K562 (cell line): ENCODE results near the gene SEC16A. TPM values are rescaled to one million over a fixed set of nuclear protein-coding genes. Genes with fewer than 3 reads are reported as not detected.
A peak's percentile ranks its signal among the peaks of the same experiment; 100 is the strongest.

Experiments
- CTCF ChIP-seq, 3 experiments: IDR thresholded peaks in 2 of 3; conservative IDR thresholded peaks in 1 of 3; 2 replicates each; pipeline ENCODE4 v1.5.1; 2011 to 2012; ENCODE audit warnings: low read length in 3 of 3, mild to moderate bottlenecking in 3 of 3, control low read depth in 2 of 3, improper control_type of control experiment in 1 of 3, inconsistent platforms in 1 of 3, low read depth in 1 of 3, mixed read lengths in 1 of 3, moderate library complexity in 1 of 3; ENCODE audit not compliant: insufficient read depth in 2 of 3
- FOXM1 ChIP-seq, 2 experiments: fragments of 450-650 bp in 1 of 2; sonication (generic) in 1 of 2; formaldehyde crosslinking in 1 of 2; IDR thresholded peaks; 2 replicates each; pipeline versions ENCODE4 v1.6.1 to v1.9.0; 2017 to 2022; ENCODE audit warnings: low read depth in 2 of 2, mild to moderate bottlenecking in 2 of 2, missing genetic modification reagents in 1 of 2, moderate library complexity in 1 of 2
- LCOR ChIP-seq: sonication (generic); formaldehyde crosslinking; IDR thresholded peaks from 2 replicates; pipeline ENCODE4 v1.8.0; 2022; ENCODE audit warnings: mild to moderate bottlenecking, missing genetic modification reagents
- MCM3 ChIP-seq: fragments of 450-650 bp; IDR thresholded peaks from 2 replicates; pipeline ENCODE4 v1.6.1; 2016
- MTA2 ChIP-seq: fragments of 450-650 bp; IDR thresholded peaks from 2 replicates; pipeline ENCODE4 v1.6.1; 2016; ENCODE audit warnings: low read depth
- TSHZ1 ChIP-seq: fragments of 250-450 bp; sonication (Bioruptor Pico); IDR thresholded peaks from 2 replicates; pipeline ENCODE4 v1.4.0; 2020; ENCODE audit warnings: mild to moderate bottlenecking, moderate library complexity
- ZBTB43 ChIP-seq: sonication (generic); formaldehyde crosslinking; IDR thresholded peaks from 2 replicates; pipeline ENCODE4 v1.8.0; 2023; ENCODE audit warnings: mild to moderate bottlenecking, missing genetic modification reagents
- ZNF584 ChIP-seq: fragments of 200-800 bp; sonication (Bioruptor generic); IDR thresholded peaks from 2 replicates; pipeline ENCODE4 v1.6.1; 2016; ENCODE audit warnings: low read depth, mild to moderate bottlenecking, missing genetic modification characterization, missing compliant biosample characterization
- ZNF699 ChIP-seq: fragments of 250-450 bp; sonication (Bioruptor Pico); IDR thresholded peaks from 2 replicates; pipeline ENCODE4 v1.8.0; 2021; ENCODE audit warnings: mild to moderate bottlenecking, moderate library complexity; ENCODE audit not compliant: insufficient replicate concordance
- polyA plus RNA-seq, 8 experiments: library from polyadenylated mRNA; depleted of rRNA in 4 of 8; stranded (reverse) in 5 of 8; unstranded in 3 of 8; fragments of >200 nt; fragmentation: Nextera tagmentation in 2 of 8; fragmentation: Illumina TruSeq in 1 of 8; extraction: Ambion mirVana in 2 of 8; extraction: Trizol in 1 of 8; gene quantifications; 2 replicates each; pipeline versions ENCODE4 v1.2.1 to v1.2.3, GENCODE V29; 2011 to 2014; ENCODE audit warnings: inconsistent platforms in 1 of 8, missing spikeins in 1 of 8
- total RNA-seq, 7 experiments: library from RNA; depleted of rRNA in 6 of 7; stranded (reverse); fragments of >200 nt in 6 of 7; fragmentation: Illumina TruSeq in 2 of 7; extraction: Trizol in 2 of 7; gene quantifications; 2 replicates each; pipeline versions ENCODE4 v1.2.1 to v1.2.3, GENCODE V29; 2011 to 2021; ENCODE audit warnings: low replicate concordance in 1 of 7
- TF ChIP-seq, protein P1 (sequence below): fragments of 450-650 bp; formaldehyde crosslinking; IDR thresholded peaks from 2 replicates; pipeline ENCODE4 v1.4.0; 2022; ENCODE audit warnings: mild to moderate bottlenecking, moderate library complexity
- TF ChIP-seq, protein P2 (sequence below), 3 experiments: fragments of 200-800 bp in 1 of 3; sonication (Bioruptor generic) in 1 of 3; sonication (generic) in 1 of 3; formaldehyde crosslinking in 1 of 3; IDR thresholded peaks; 2 replicates each; pipeline versions ENCODE4 v1.6.1 to v1.8.0; 2016 to 2022; ENCODE audit warnings: mild to moderate bottlenecking in 2 of 3, missing compliant biosample characterization in 2 of 3, missing genetic modification characterization in 2 of 3, missing genetic modification reagents in 1 of 3
- TF ChIP-seq, protein P3 (sequence below), 2 experiments: IDR thresholded peaks; 2 replicates each; pipeline ENCODE4 v1.6.1; 2011; ENCODE audit warnings: borderline replicate concordance in 1 of 2, control low read depth in 1 of 2, low read depth in 1 of 2, low read length in 1 of 2, mild to moderate bottlenecking in 1 of 2, mixed read lengths in 1 of 2, moderate library complexity in 1 of 2; ENCODE audit not compliant: insufficient read depth in 1 of 2, insufficient read length in 1 of 2, poor library complexity in 1 of 2, severe bottlenecking in 1 of 2; ENCODE audit errors: extremely low read depth in 1 of 2

The SEC16A gene
- total and polyA plus RNA-seq, 9 of the 15 experiments (the other 6 are each of a cell fraction or from before 2014, with no cell fraction given) = 8.3 to 62.8 (median 14.0) TPM

GRCh38 chr9:136482793-136483588 is at the start of gene SEC16A (continued):
- TF ChIP-seq ZBTB43 (CRISPR knock-in tag) = no peak
- TF ChIP-seq LCOR = no peak
- TF ChIP-seq, protein P1, sequence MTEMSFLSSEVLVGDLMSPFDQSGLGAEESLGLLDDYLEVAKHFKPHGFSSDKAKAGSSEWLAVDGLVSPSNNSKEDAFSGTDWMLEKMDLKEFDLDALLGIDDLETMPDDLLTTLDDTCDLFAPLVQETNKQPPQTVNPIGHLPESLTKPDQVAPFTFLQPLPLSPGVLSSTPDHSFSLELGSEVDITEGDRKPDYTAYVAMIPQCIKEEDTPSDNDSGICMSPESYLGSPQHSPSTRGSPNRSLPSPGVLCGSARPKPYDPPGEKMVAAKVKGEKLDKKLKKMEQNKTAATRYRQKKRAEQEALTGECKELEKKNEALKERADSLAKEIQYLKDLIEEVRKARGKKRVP (CRISPR knock-in tag) = no peak
- TF ChIP-seq FOXM1 (IDR thresholded peaks at IDR 0.05; ENCODE audit: low read depth) = no peak
- TF ChIP-seq FOXM1 (CRISPR knock-in tag; IDR thresholded peaks at IDR 0.05; ENCODE audit: low read depth) = no peak
- TF ChIP-seq ZNF699 (CRISPR knock-in tag) = no peak
- TF ChIP-seq MTA2 = no peak
- TF ChIP-seq TSHZ1 (CRISPR knock-in tag) = no peak
- no peak for TF ChIP-seq ZNF584 (CRISPR knock-in tag)
- no peak for TF ChIP-seq CTCF (IDR thresholded peaks at IDR 0.05 in 2 of 3, conservative IDR thresholded peaks at IDR 0.05 in 1 of 3; ENCODE audit: insufficient read depth in 2 of 3, low read depth in 1 of 3, low read length in 3 of 3)
- TF ChIP-seq MCM3 = no peak
- TF ChIP-seq, protein P2, sequence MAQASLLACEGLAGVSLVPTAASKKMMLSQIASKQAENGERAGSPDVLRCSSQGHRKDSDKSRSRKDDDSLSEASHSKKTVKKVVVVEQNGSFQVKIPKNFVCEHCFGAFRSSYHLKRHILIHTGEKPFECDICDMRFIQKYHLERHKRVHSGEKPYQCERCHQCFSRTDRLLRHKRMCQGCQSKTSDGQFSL (CRISPR knock-in tag; IDR thresholded peaks at IDR 0.05) = no peak
- TF ChIP-seq, protein P2 (tag; IDR thresholded peaks at IDR 0.05) = no peak
- TF ChIP-seq, protein P3, sequence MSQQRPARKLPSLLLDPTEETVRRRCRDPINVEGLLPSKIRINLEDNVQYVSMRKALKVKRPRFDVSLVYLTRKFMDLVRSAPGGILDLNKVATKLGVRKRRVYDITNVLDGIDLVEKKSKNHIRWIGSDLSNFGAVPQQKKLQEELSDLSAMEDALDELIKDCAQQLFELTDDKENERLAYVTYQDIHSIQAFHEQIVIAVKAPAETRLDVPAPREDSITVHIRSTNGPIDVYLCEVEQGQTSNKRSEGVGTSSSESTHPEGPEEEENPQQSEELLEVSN (IDR thresholded peaks at IDR 0.05; ENCODE audit: borderline replicate concordance in 1 of 2, extremely low read depth in 1 of 2, insufficient read depth in 1 of 2, insufficient read length in 1 of 2, low read depth in 1 of 2, low read length in 1 of 2, poor library complexity in 1 of 2, severe bottlenecking in 1 of 2) = peak in 1 of 2 experiments; percentile 84
